ENCODE results near the gene MYRIP. TPM values are rescaled to one million over a fixed set of nuclear protein-coding genes. Genes with fewer than 3 reads are reported as not detected.

MYRIP gene
- total and polyA plus RNA-seq, 2 of the 4 experiments (the other 2 are of a cell fraction), result not detected

GRCh38 chr3:39917065-39917773, 107.8 kb downstream of the MYRIP start:
- H2AK9ac ChIP-seq (replicated peaks; ENCODE audit: low read depth, low read length, poor library complexity), result no peak overlapping the region
- H3K9me3 ChIP-seq (ENCODE audit: control insufficient read depth, insufficient read depth, low read length), result peaks cover 7% of the 10 kb centered on the region
- H3K23ac ChIP-seq (ENCODE audit: low read depth, low read length), result no peak overlapping the region
- no TSS peak for BruUV-seq (replicated peaks)
- H4K20me1 ChIP-seq (ENCODE audit: insufficient read depth, low read length), result no peaks in the 10 kb centered on the region
- TF ChIP-seq CTCF (conservative IDR thresholded peaks at IDR 0.05; ENCODE audit: low read depth, low read length) (no peak), NFE2L2 (IDR thresholded peaks at IDR 0.05; ENCODE audit: low read depth, low read length) (no peak), RAD21 (IDR thresholded peaks at IDR 0.05; ENCODE audit: low read length) (no peak), POLR2A (IDR thresholded peaks at IDR 0.05; ENCODE audit: low read depth, low read length) (no peak), CEBPB (IDR thresholded peaks at IDR 0.05; ENCODE audit: low read depth, low read length) (no peak), MAZ (IDR thresholded peaks at IDR 0.05; ENCODE audit: borderline replicate concordance, low read depth, low read length) (no peak), MAFK (IDR thresholded peaks at IDR 0.05; ENCODE audit: low read depth, low read length) (no peak), MXI1 (IDR thresholded peaks at IDR 0.05; ENCODE audit: borderline replicate concordance, low read depth, low read length) (no peak), CHD1 (IDR thresholded peaks at IDR 0.05; ENCODE audit: low read depth, low read length) (no peak), FOS (IDR thresholded peaks at IDR 0.05; ENCODE audit: low read depth, low read length) (no peak), BHLHE40 (IDR thresholded peaks at IDR 0.05; ENCODE audit: low read depth, low read length) (no peak), SMC3 (IDR thresholded peaks at IDR 0.05; ENCODE audit: low read depth, low read length) (no peak), RCOR1 (IDR thresholded peaks at IDR 0.05; ENCODE audit: insufficient replicate concordance, low read length) (no peak), RFX5 (IDR thresholded peaks at IDR 0.05; ENCODE audit: low read depth, low read length) (no peak)
- TF ChIP-seq, protein P1, sequence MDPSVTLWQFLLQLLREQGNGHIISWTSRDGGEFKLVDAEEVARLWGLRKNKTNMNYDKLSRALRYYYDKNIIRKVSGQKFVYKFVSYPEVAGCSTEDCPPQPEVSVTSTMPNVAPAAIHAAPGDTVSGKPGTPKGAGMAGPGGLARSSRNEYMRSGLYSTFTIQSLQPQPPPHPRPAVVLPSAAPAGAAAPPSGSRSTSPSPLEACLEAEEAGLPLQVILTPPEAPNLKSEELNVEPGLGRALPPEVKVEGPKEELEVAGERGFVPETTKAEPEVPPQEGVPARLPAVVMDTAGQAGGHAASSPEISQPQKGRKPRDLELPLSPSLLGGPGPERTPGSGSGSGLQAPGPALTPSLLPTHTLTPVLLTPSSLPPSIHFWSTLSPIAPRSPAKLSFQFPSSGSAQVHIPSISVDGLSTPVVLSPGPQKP (IDR thresholded peaks at IDR 0.05; ENCODE audit: borderline replicate concordance, low read depth, low read length), result no peak
- TF ChIP-seq, protein P2, sequence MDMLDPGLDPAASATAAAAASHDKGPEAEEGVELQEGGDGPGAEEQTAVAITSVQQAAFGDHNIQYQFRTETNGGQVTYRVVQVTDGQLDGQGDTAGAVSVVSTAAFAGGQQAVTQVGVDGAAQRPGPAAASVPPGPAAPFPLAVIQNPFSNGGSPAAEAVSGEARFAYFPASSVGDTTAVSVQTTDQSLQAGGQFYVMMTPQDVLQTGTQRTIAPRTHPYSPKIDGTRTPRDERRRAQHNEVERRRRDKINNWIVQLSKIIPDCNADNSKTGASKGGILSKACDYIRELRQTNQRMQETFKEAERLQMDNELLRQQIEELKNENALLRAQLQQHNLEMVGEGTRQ (IDR thresholded peaks at IDR 0.05; ENCODE audit: low read depth, low read length), result no peak
- H2BK15ac ChIP-seq (ENCODE audit: low read depth, low read length), result no peak overlapping the region
- in situ Hi-C loops (cut with MboI; ENCODE audit: low sequenced_read_pairs), result no loop called here
- H3K4me1 ChIP-seq (ENCODE audit: control insufficient read depth, insufficient read depth, low read length), result no peaks in the 10 kb centered on the region
- H2BK20ac ChIP-seq (ENCODE audit: low read depth, low read length), result no peak overlapping the region
- ATAC-seq (ENCODE audit: low read depth), result no peak
- no peak overlapping the region for H4K5ac ChIP-seq (ENCODE audit: low read depth, low read length)
- H3K4ac ChIP-seq (ENCODE audit: low read depth, low read length), result no peak overlapping the region
- no peaks in the 10 kb centered on the region for H3K79me1 ChIP-seq (ENCODE audit: low read depth in 1 of 2, low read length in 2 of 2)
- intact Hi-C loops (cut with micrococcal nuclease), result no loop called here
- H4K91ac ChIP-seq (ENCODE audit: insufficient read depth, low read depth, low read length), result no peak overlapping the region
- no peak overlapping the region for H2BK5ac ChIP-seq (ENCODE audit: low read depth, low read length, poor library complexity, severe bottlenecking)
- dilution Hi-C loops (cut with HindIII; ENCODE audit: low sequenced_read_pairs, unreplicated experiment), result no loop called here
- no peak overlapping the region for H3K9ac ChIP-seq (ENCODE audit: low read depth, low read length)
- no CpG with 5 or more reads among the region's 1 CpG for WGBS, 2 experiments (ENCODE audit: extremely low coverage in 2 of 2, insufficient read length in 1 of 2)
- H2AFZ ChIP-seq (replicated peaks; ENCODE audit: low read length, poor library complexity), result no peak overlapping the region
- H3K9me1 ChIP-seq (ENCODE audit: insufficient read depth, low read length), result no peaks in the 10 kb centered on the region
- DNase-seq, result no peak
- H2AK5ac ChIP-seq (ENCODE audit: low read depth, low read length), result no peak overlapping the region
- ChIA-PET POLR2A (ENCODE audit: unreplicated experiment) (no interaction called here), CTCF (no interaction called here)
- H3K14ac ChIP-seq (replicated peaks; ENCODE audit: low read depth, low read length), result no peak overlapping the region
- no peak overlapping the region for H3K18ac ChIP-seq (ENCODE audit: low read depth, low read length)
- no peak overlapping the region for H3K56ac ChIP-seq (ENCODE audit: extremely low read depth, insufficient read depth, low read length)
- H3K4me2 ChIP-seq (ENCODE audit: low read depth, low read length), result no peak overlapping the region
- no peak overlapping the region for H4K8ac ChIP-seq (ENCODE audit: low read depth in 2 of 2, low read length in 2 of 2)
- H3K27ac ChIP-seq (ENCODE audit: insufficient read depth, low read length), result no peak overlapping the region
- no peaks in the 10 kb centered on the region for H3K36me3 ChIP-seq (ENCODE audit: control insufficient read depth, insufficient read depth, low read length)
- no peaks in the 10 kb centered on the region for H3K27me3 ChIP-seq (ENCODE audit: control insufficient read depth, insufficient read depth, low read length)
- H2BK120ac ChIP-seq (ENCODE audit: low read depth, low read length), result no peak overlapping the region
- H3K4me3 ChIP-seq (ENCODE audit: insufficient read depth, low read depth, low read length), result no peak overlapping the region
